GM12878 (cell line): Measurements from ENCODE around the gene NDUFB2. TPM values are rescaled to one million over a fixed set of nuclear protein-coding genes. Genes with fewer than 3 reads are reported as not detected.

ENCODE experiments used
- CREB1 ChIP-seq: IDR thresholded peaks from 2 replicates; pipeline ENCODE4 v1.6.1; 2012; ENCODE audit warnings: low read depth, mild to moderate bottlenecking, inconsistent platforms
- ESRRA ChIP-seq: IDR thresholded peaks from 2 replicates; pipeline ENCODE4 v1.6.1; 2012; ENCODE audit warnings: mild to moderate bottlenecking, low read length, improper control_type of control experiment
- GABPA ChIP-seq: IDR thresholded peaks from 2 replicates; pipeline ENCODE4 v1.6.1; 2014; ENCODE audit warnings: antibody characterized with exemption, low read depth, mild to moderate bottlenecking, inconsistent platforms
- YBX1 ChIP-seq: fragments of 450-650 bp; IDR thresholded peaks from 2 replicates; pipeline ENCODE4 v1.6.1; 2016; ENCODE audit warnings: antibody characterized with exemption
- polyA plus RNA-seq, 11 experiments: library from polyadenylated mRNA; depleted of rRNA in 4 of 11; unstranded in 6 of 11; stranded (reverse) in 5 of 11; fragments of >200 nt; fragmentation: Nextera tagmentation in 4 of 11; fragmentation: Illumina TruSeq in 1 of 11; extraction: Ambion mirVana in 4 of 11; extraction: Trizol in 1 of 11; gene quantifications; 1 replicate in 1 of 11; 2 replicates in 10 of 11; pipeline versions ENCODE4 v1.2.1 to v1.2.3, GENCODE V29; 2011 to 2016; ENCODE audit warnings: inconsistent platforms in 2 of 11, missing spikeins in 2 of 11, low read depth in 1 of 11
- total RNA-seq, 4 experiments: library from RNA; depleted of rRNA in 3 of 4; stranded (reverse); fragments of >200 nt in 3 of 4; fragmentation: Illumina TruSeq in 1 of 4; extraction: Trizol in 1 of 4; gene quantifications; 2 replicates each; pipeline versions ENCODE4 v1.2.1 to v1.2.3, GENCODE V29; 2013 to 2021
- TF ChIP-seq, protein P1 (sequence below): fragments of 150-350 bp; IDR thresholded peaks from 2 replicates; pipeline ENCODE4 v1.6.1; 2016; ENCODE audit warnings: low read depth, low read length
- TF ChIP-seq, protein P2 (sequence below): IDR thresholded peaks from 2 replicates; pipeline ENCODE4 v1.6.1; 2012; ENCODE audit warnings: low read length, inconsistent platforms
- TF ChIP-seq, protein P3 (sequence below): IDR thresholded peaks from 2 replicates; pipeline ENCODE4 v1.6.1; 2012; ENCODE audit warnings: low read depth, low read length, improper control_type of control experiment
- TF ChIP-seq, protein P4 (sequence below): fragments of 450-650 bp; IDR thresholded peaks from 2 replicates; pipeline ENCODE4 v1.6.1; 2018; ENCODE audit warnings: borderline replicate concordance, mild to moderate bottlenecking; ENCODE audit not compliant: partially characterized antibody
- TF ChIP-seq, protein P5 (sequence below), 3 experiments: IDR thresholded peaks in 2 of 3; conservative IDR thresholded peaks in 1 of 3; 2 replicates each; pipeline ENCODE4 v1.5.1; 2011; ENCODE audit warnings: low read depth in 3 of 3, low read length in 3 of 3, mild to moderate bottlenecking in 3 of 3, control low read depth in 2 of 3, moderate library complexity in 2 of 3, inconsistent platforms in 1 of 3, mixed read lengths in 1 of 3; ENCODE audit not compliant: control insufficient read depth in 2 of 3, insufficient read depth in 1 of 3; ENCODE audit errors: extremely low read depth in 1 of 3

Gene NDUFB2
- total and polyA plus RNA-seq, 10 of the 15 experiments (the other 5 are each of a cell fraction or from before 2014, with no cell fraction given) = 109 to 1,236 (median 323) TPM

DNA sequence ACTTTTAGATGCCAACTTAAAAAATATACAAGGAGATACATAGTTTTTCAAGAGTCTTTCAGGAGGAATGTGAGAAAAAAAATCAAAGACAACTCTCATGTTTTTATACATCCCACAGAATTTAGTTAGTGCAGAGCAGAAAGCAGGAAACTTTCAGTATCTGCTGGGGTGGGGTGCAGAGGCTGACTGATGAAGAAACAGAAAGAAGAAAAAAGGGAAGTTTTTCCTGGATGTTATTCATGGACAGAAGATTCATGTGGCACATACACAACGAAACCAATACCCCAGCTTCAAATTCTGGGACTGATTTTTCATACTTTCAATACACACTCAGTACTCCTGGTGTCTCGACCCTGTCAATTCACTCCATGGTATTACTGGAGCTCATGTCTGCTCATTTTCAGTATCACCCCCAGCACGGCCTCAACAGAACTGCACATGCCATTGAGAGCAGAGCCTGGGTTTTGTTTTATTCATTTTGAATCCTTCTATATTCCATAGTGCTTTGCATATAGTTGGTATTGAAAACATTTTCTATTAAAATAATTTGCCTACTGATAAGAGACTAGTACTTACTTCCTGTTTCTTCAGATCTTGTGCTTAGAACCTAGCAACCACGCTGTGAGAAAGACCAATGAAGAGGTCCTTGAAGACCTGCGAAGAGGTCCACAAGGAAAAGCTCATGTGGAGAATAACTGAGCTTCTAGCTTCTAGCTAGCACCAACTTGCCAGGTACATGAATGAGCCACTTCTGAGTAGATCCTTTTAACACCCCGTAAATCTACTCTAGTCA is 49.0 kb downstream of the NDUFB2 start (continued):
- TF ChIP-seq, protein P1, sequence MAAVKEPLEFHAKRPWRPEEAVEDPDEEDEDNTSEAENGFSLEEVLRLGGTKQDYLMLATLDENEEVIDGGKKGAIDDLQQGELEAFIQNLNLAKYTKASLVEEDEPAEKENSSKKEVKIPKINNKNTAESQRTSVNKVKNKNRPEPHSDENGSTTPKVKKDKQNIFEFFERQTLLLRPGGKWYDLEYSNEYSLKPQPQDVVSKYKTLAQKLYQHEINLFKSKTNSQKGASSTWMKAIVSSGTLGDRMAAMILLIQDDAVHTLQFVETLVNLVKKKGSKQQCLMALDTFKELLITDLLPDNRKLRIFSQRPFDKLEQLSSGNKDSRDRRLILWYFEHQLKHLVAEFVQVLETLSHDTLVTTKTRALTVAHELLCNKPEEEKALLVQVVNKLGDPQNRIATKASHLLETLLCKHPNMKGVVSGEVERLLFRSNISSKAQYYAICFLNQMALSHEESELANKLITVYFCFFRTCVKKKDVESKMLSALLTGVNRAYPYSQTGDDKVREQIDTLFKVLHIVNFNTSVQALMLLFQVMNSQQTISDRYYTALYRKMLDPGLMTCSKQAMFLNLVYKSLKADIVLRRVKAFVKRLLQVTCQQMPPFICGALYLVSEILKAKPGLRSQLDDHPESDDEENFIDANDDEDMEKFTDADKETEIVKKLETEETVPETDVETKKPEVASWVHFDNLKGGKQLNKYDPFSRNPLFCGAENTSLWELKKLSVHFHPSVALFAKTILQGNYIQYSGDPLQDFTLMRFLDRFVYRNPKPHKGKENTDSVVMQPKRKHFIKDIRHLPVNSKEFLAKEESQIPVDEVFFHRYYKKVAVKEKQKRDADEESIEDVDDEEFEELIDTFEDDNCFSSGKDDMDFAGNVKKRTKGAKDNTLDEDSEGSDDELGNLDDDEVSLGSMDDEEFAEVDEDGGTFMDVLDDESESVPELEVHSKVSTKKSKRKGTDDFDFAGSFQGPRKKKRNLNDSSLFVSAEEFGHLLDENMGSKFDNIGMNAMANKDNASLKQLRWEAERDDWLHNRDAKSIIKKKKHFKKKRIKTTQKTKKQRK = no peak
- TF ChIP-seq, protein P2, sequence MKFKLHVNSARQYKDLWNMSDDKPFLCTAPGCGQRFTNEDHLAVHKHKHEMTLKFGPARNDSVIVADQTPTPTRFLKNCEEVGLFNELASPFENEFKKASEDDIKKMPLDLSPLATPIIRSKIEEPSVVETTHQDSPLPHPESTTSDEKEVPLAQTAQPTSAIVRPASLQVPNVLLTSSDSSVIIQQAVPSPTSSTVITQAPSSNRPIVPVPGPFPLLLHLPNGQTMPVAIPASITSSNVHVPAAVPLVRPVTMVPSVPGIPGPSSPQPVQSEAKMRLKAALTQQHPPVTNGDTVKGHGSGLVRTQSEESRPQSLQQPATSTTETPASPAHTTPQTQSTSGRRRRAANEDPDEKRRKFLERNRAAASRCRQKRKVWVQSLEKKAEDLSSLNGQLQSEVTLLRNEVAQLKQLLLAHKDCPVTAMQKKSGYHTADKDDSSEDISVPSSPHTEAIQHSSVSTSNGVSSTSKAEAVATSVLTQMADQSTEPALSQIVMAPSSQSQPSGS = no peak
- TF ChIP-seq CREB1 = no peak
- TF ChIP-seq YBX1 = no peak
- TF ChIP-seq, protein P3, sequence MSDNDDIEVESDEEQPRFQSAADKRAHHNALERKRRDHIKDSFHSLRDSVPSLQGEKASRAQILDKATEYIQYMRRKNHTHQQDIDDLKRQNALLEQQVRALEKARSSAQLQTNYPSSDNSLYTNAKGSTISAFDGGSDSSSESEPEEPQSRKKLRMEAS = no peak
- TF ChIP-seq GABPA = no peak
- TF ChIP-seq, protein P4, sequence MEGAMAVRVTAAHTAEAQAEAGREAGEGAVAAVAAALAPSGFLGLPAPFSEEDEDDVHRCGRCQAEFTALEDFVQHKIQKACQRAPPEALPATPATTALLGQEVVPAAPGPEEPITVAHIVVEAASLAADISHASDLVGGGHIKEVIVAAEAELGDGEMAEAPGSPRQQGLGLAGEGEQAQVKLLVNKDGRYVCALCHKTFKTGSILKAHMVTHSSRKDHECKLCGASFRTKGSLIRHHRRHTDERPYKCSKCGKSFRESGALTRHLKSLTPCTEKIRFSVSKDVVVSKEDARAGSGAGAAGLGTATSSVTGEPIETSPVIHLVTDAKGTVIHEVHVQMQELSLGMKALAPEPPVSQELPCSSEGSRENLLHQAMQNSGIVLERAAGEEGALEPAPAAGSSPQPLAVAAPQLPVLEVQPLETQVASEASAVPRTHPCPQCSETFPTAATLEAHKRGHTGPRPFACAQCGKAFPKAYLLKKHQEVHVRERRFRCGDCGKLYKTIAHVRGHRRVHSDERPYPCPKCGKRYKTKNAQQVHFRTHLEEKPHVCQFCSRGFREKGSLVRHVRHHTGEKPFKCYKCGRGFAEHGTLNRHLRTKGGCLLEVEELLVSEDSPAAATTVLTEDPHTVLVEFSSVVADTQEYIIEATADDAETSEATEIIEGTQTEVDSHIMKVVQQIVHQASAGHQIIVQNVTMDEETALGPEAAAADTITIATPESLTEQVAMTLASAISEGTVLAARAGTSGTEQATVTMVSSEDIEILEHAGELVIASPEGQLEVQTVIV = no peak
- no peak for TF ChIP-seq ESRRA
- TF ChIP-seq, protein P5, sequence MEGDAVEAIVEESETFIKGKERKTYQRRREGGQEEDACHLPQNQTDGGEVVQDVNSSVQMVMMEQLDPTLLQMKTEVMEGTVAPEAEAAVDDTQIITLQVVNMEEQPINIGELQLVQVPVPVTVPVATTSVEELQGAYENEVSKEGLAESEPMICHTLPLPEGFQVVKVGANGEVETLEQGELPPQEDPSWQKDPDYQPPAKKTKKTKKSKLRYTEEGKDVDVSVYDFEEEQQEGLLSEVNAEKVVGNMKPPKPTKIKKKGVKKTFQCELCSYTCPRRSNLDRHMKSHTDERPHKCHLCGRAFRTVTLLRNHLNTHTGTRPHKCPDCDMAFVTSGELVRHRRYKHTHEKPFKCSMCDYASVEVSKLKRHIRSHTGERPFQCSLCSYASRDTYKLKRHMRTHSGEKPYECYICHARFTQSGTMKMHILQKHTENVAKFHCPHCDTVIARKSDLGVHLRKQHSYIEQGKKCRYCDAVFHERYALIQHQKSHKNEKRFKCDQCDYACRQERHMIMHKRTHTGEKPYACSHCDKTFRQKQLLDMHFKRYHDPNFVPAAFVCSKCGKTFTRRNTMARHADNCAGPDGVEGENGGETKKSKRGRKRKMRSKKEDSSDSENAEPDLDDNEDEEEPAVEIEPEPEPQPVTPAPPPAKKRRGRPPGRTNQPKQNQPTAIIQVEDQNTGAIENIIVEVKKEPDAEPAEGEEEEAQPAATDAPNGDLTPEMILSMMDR (IDR thresholded peaks at IDR 0.05 in 2 of 3, conservative IDR thresholded peaks at IDR 0.05 in 1 of 3; ENCODE audit: control insufficient read depth in 2 of 3, extremely low read depth in 1 of 3, insufficient read depth in 1 of 3, low read depth in 3 of 3, low read length in 3 of 3) = no peak
